ENCODE measurements around the gene USP32. TPM values are rescaled to one million over a fixed set of nuclear protein-coding genes. Genes with fewer than 3 reads are reported as not detected.
A peak's percentile ranks its signal among the peaks of the same experiment; 100 is the strongest.
"Not testable (repeated sequence)": the region's sequence is repeated elsewhere in the genome, so short reads cannot be mapped to it uniquely, and the experiment has no call there.

The USP32 gene
- total RNA-seq, 8 experiments from 2014 or later: 29.3 to 187 (median 32.1) TPM

- peak in 1 of 8 experiments; percentile 58 for ATAC-seq (replicated peaks in 6 of 8)
- peaks cover 0 to 10% of the 10 kb centered on the region in 2 donors for H3K4me1 ChIP-seq (replicated peaks in 1 of 2)
- in situ Hi-C loops (cut with MboI; ENCODE audit: low pct_unique_long_range_greater_than_20kb in 2 of 9, low sequenced_read_pairs in 9 of 9, unreplicated experiment in 9 of 9): loop anchor here in 1 of 9 experiments (25.0 kb wide), 1 partner anchor 96 kb away; no protein-coding TSS in a partner anchor
- WGBS, 10 experiments: 57 to 100% (median 90%) methylated on average over 2 to 3 of the region's 3 CpGs
- H3K4me3 ChIP-seq: no peak overlapping the region
- no peak overlapping the region for H3K27ac ChIP-seq
Measured at GRCh38 chr17:60358606-60359225, 33.2 kb downstream of the USP32 start.

GRCh38 chr17:60356940-60357339 is 35.0 kb downstream of the USP32 start:
- Histone ChIP-seq H3K4me3 (no peak overlapping the region), H3K27ac (no peak overlapping the region), H3K4me1 (replicated peaks in 1 of 2) (peaks cover 0 to 4% of the 10 kb centered on the region in 2 donors)
- peak in 3 of 8 experiments; percentile 66 to 84 (median 74) for ATAC-seq (replicated peaks in 6 of 8)
- in situ Hi-C loops (cut with MboI; ENCODE audit: low pct_unique_long_range_greater_than_20kb in 2 of 9, low sequenced_read_pairs in 9 of 9, unreplicated experiment in 9 of 9): loop anchor here in 1 of 9 experiments (25.0 kb wide), 1 partner anchor 95 kb away; no protein-coding TSS in a partner anchor
- 100% methylated on average over 1 of the region's 1 CpG; no CpG with 5 or more reads in 5 of the 10 experiments for WGBS, 10 experiments

- in situ Hi-C loops (cut with MboI; ENCODE audit: low pct_unique_long_range_greater_than_20kb in 2 of 9, low sequenced_read_pairs in 9 of 9, unreplicated experiment in 9 of 9): loop anchor here in 1 of 9 experiments (25.0 kb wide), 1 partner anchor 94 kb away; no protein-coding TSS in a partner anchor
- 82 to 100% (median 89%) methylated on average over 2 to 4 of the region's 4 CpGs; no CpG with 5 or more reads in 2 of the 10 experiments for WGBS, 10 experiments
- no peaks in the 10 kb centered on the region for H3K4me1 ChIP-seq (replicated peaks in 1 of 2)
- peak in 2 of 8 experiments; percentile 29 to 80 for ATAC-seq (replicated peaks in 6 of 8)
- no peak overlapping the region for H3K4me3 ChIP-seq
- H3K27ac ChIP-seq: no peak overlapping the region
Measured at GRCh38 chr17:60355663-60356594, 36.0 kb downstream of the USP32 start.

- ATAC-seq (replicated peaks in 6 of 8): peak in 1 of 8 experiments; percentile 19
- in situ Hi-C loops (cut with MboI; ENCODE audit: low pct_unique_long_range_greater_than_20kb in 2 of 9, low sequenced_read_pairs in 9 of 9, unreplicated experiment in 9 of 9): loop anchor here in 1 of 9 experiments (25.0 kb wide), 1 partner anchor 92 kb away; no protein-coding TSS in a partner anchor
- Histone ChIP-seq H3K4me3 (no peak overlapping the region), H3K27ac (no peak overlapping the region), H3K4me1 (replicated peaks in 1 of 2) (no peaks in the 10 kb centered on the region)
- WGBS, 10 experiments: 0 to 100% (median 75%) methylated on average over 1 of the region's 1 CpG; no CpG with 5 or more reads in 1 of the 10 experiments
Measured at GRCh38 chr17:60354223-60354622, 37.7 kb downstream of the USP32 start.

GRCh38 chr17:60353773-60354172 is 38.2 kb downstream of the USP32 start:
- H3K27ac ChIP-seq: no peak overlapping the region
- 47 to 100% (median 96%) methylated on average over 2 to 4 of the region's 4 CpGs; no CpG with 5 or more reads in 1 of the 10 experiments for WGBS, 10 experiments

GRCh38 chr17:60352569-60352968 is 39.4 kb downstream of the USP32 start:
- Histone ChIP-seq H3K4me3 (no peak overlapping the region), H3K27ac (no peak overlapping the region), H3K4me1 (replicated peaks in 1 of 2) (no peaks in the 10 kb centered on the region)
- in situ Hi-C loops (cut with MboI; ENCODE audit: low pct_unique_long_range_greater_than_20kb in 2 of 9, low sequenced_read_pairs in 9 of 9, unreplicated experiment in 9 of 9): loop anchor here in 1 of 9 experiments (25.0 kb wide), 1 partner anchor 90 kb away; no protein-coding TSS in a partner anchor
- WGBS, 10 experiments: 80 to 100% (median 93%) methylated on average over 2 to 4 of the region's 4 CpGs; no CpG with 5 or more reads in 1 of the 10 experiments
- ATAC-seq (replicated peaks in 6 of 8): no peak

More at GRCh38 chr17:60353773-60354172, 38.2 kb downstream of the USP32 start:
- in situ Hi-C loops (cut with MboI; ENCODE audit: low pct_unique_long_range_greater_than_20kb in 2 of 9, low sequenced_read_pairs in 9 of 9, unreplicated experiment in 9 of 9): loop anchor here in 1 of 9 experiments (25.0 kb wide), 1 partner anchor 91 kb away; no protein-coding TSS in a partner anchor
- no peak overlapping the region for H3K4me3 ChIP-seq
- ATAC-seq (replicated peaks in 6 of 8): no peak
- no peaks in the 10 kb centered on the region for H3K4me1 ChIP-seq (replicated peaks in 1 of 2)

- Histone ChIP-seq H3K4me1 (replicated peaks in 1 of 2) (no peaks in the 10 kb centered on the region), H3K4me3 (no peak overlapping the region), H3K27ac (no peak overlapping the region)
- WGBS, 10 experiments: 80 to 100% (median 94%) methylated on average over 1 to 3 of the region's 3 CpGs
- in situ Hi-C loops (cut with MboI; ENCODE audit: low pct_unique_long_range_greater_than_20kb in 2 of 9, low sequenced_read_pairs in 9 of 9, unreplicated experiment in 9 of 9): loop anchor here in 1 of 9 experiments (25.0 kb wide), 1 partner anchor 90 kb away; no protein-coding TSS in a partner anchor
- no peak for ATAC-seq (replicated peaks in 6 of 8)
Measured at GRCh38 chr17:60352071-60352470, 39.9 kb downstream of the USP32 start.

GRCh38 chr17:60351012-60351695 is 40.8 kb downstream of the USP32 start:
- Histone ChIP-seq H3K27ac (no peak overlapping the region), H3K4me3 (no peak overlapping the region), H3K4me1 (replicated peaks in 1 of 2) (no peaks in the 10 kb centered on the region)
- 13 to 100% (median 87%) methylated on average over 1 to 10 of the region's 11 CpGs for WGBS, 10 experiments
- in situ Hi-C loops (cut with MboI; ENCODE audit: low pct_unique_long_range_greater_than_20kb in 2 of 9, low sequenced_read_pairs in 9 of 9, unreplicated experiment in 9 of 9): loop anchor here in 1 of 9 experiments (25.0 kb wide), 1 partner anchor 89 kb away; no protein-coding TSS in a partner anchor
- no peak for ATAC-seq (replicated peaks in 6 of 8)

- WGBS, 10 experiments: 92 to 100% (median 100%) methylated on average over 1 to 5 of the region's 5 CpGs; no CpG with 5 or more reads in 1 of the 10 experiments
- in situ Hi-C loops (cut with MboI; ENCODE audit: low pct_unique_long_range_greater_than_20kb in 2 of 9, low sequenced_read_pairs in 9 of 9, unreplicated experiment in 9 of 9): no loop called here
- Histone ChIP-seq H3K27ac (no peak overlapping the region), H3K4me3 (no peak overlapping the region), H3K4me1 (replicated peaks in 1 of 2) (no peaks in the 10 kb centered on the region)
- ATAC-seq (replicated peaks in 6 of 8): no peak
Measured at GRCh38 chr17:60348616-60349015, 43.3 kb downstream of the USP32 start.

- 53 to 100% (median 95%) methylated on average over 1 to 3 of the region's 3 CpGs for WGBS, 10 experiments
- in situ Hi-C loops (cut with MboI; ENCODE audit: low pct_unique_long_range_greater_than_20kb in 2 of 9, low sequenced_read_pairs in 9 of 9, unreplicated experiment in 9 of 9): no loop called here
Measured at GRCh38 chr17:60345233-60345632, 46.7 kb downstream of the USP32 start.

GRCh38 chr17:60342492-60342891 is 49.4 kb downstream of the USP32 start:
- WGBS, 10 experiments: 60% methylated on average over 1 of the region's 7 CpGs; no CpG with 5 or more reads in 9 of the 10 experiments
- H3K27ac ChIP-seq; ATAC-seq (replicated peaks in 6 of 8); H3K4me1 ChIP-seq (replicated peaks in 1 of 2); in situ Hi-C loops (cut with MboI; ENCODE audit: low pct_unique_long_range_greater_than_20kb in 2 of 9, low sequenced_read_pairs in 9 of 9, unreplicated experiment in 9 of 9); H3K4me3 ChIP-seq: not testable (repeated sequence)

More at GRCh38 chr17:60345233-60345632, 46.7 kb downstream of the USP32 start:
- Histone ChIP-seq H3K4me3 (no peak overlapping the region), H3K27ac (no peak overlapping the region), H3K4me1 (replicated peaks in 1 of 2) (no peaks in the 10 kb centered on the region)
- ATAC-seq (replicated peaks in 6 of 8): no peak

- in situ Hi-C loops (cut with MboI; ENCODE audit: low pct_unique_long_range_greater_than_20kb in 2 of 9, low sequenced_read_pairs in 9 of 9, unreplicated experiment in 9 of 9): no loop called here
- H3K4me3 ChIP-seq: no peak overlapping the region
- no peak overlapping the region for H3K27ac ChIP-seq
- no peak for ATAC-seq (replicated peaks in 6 of 8)
- WGBS, 10 experiments: 53 to 100% (median 100%) methylated on average over 2 of the region's 2 CpGs; no CpG with 5 or more reads in 5 of the 10 experiments
- H3K4me1 ChIP-seq (replicated peaks in 1 of 2): no peaks in the 10 kb centered on the region
Measured at GRCh38 chr17:60335289-60335688, 56.6 kb downstream of the USP32 start.
